ENCODE measurements around the gene GALNS.

The GALNS gene

DNA sequence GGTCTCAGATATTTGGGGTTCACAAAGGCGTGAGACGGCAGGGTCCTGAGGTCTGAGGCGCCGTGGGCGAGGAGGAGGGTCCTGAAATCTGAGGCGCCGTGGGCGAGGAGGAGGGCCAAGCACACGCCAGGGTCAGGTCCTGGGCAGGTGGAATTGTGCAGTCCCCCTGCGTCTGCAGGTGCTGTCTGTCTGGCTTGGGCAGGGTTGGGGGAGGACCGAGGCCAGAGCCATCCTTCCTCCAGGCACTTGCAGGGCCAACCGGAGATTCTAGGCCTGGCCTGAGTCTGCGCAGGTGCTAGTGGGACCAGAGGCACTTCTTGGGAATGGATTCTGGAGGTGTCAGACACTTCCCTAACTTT lies 42.6 kb downstream of the GALNS start:
- no peak for DNase-seq

DNA sequence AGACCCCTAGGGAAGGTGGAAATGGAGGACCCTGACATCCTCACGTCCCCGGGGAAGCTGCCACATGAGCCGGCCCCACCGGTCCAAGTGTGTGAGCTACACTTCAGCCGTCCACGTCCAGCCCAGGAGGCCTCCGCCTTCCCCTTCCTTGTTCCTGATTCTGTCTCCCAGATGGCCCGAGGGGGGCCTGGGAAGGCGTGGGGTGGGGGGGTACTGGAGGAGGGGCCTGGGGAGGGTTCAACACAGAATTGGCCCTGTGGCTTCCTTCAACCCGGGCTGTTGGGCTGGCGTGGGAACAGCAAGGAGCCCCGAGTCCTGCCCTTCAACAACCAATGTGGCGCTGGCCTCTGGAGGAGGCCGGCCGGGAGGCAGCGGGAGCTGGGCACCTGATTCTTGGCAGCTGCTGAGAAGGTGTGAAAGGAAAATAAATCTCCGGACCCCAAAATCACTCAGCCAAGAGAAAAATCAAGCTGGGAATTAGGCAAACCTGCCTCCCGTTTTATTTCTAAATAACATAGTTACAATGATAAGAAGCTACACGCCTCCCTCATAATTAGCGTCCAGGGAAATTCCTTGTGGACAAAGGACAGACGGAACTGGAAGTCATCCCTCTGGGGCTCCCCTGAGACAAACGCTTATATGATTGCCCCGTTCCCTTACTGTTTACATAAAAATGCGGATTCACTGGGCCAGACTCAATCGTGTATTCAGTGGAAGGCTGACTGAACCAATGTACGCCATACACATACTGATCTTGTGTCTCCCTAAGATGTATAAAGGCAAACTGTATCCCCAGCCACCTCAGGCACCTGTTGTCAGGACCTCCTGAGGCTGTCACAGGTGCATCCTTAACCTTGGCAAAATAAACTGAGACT lies 43.2 kb downstream of the GALNS start:
- DNase-seq = no peak

DNA sequence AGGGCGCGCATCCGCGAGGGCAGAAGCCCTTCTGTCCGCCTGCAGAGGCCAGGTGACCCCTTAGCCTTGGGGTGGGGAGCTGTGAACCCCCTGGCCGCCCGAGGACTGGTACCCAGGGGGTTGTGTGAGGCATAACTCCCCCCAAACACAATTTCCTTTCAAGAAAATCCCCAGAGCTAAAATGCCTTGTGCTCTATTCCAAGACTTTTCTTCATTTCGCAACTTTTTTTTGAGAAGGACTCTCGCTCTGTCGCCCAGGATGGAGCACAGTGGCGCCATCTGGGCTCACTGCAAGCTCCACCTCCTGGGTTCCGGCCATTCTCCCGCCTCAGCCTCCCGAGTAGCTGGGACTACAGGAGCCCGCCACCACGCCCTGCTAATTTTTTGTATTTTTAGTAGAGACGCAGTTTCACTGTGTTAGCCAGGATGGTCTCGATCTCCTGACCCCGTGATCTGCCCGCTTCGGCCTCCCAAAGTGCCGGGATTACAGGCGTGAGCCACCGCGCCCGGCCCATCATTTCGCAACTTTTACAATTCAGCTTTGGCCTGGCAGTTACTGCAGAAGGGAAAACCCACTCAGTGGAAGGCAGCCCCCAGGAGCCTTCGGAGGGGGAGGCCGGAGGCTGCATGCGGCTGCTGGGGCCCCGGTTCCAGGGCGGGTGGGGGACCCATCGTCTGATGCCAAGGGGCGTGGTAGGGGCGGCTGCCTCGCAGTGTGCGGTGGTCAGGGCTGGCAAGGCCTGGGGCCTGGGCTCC lies 44.1 kb downstream of the GALNS start:
- DNase-seq = peak in 1 of 2 donors; percentile 58

DNA sequence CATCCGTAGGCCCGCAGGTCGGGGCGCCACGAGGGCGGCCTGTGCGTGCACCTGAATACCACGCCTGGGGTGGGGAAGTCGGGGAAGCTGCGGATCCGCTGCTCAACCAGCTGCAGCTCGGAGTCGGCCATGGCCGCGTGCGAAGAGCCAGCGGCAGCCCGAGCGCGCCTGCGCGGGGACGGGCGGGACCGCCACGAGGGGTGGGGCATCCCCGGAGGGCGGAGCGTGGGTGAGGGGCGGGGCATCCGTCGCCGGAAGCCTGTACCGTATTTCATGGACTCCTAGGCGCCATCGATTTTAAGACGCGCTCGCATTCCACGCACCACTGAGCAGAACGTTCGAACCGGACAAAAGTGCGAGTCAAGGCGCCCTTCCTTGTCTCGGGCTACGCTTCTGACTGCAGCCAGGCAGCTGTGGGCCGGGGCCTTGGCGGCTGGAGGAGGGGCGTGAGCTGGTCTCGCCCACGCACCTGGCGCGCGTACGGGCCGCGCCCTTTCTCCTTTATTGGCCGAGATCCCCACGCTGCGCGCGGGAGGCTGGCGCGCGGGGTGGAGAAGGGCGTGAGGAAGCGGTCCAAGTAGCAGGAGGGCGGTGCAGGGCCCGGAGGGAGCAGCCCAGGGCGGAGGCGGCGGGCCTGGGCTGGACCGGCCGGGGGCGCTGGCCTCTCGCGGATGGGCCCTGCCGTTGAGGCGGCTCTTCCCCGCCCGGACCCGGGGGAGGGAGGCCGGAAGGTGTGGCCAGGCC lies 44.8 kb downstream of the GALNS start, which contains the start of gene APRT:
APRT (minus strand) TSS at position 160 of the 744 bp plus-strand sequence; CDS start at position 131, 29 bp downstream.
- peak; percentile 97 to 98 for DNase-seq

DNA sequence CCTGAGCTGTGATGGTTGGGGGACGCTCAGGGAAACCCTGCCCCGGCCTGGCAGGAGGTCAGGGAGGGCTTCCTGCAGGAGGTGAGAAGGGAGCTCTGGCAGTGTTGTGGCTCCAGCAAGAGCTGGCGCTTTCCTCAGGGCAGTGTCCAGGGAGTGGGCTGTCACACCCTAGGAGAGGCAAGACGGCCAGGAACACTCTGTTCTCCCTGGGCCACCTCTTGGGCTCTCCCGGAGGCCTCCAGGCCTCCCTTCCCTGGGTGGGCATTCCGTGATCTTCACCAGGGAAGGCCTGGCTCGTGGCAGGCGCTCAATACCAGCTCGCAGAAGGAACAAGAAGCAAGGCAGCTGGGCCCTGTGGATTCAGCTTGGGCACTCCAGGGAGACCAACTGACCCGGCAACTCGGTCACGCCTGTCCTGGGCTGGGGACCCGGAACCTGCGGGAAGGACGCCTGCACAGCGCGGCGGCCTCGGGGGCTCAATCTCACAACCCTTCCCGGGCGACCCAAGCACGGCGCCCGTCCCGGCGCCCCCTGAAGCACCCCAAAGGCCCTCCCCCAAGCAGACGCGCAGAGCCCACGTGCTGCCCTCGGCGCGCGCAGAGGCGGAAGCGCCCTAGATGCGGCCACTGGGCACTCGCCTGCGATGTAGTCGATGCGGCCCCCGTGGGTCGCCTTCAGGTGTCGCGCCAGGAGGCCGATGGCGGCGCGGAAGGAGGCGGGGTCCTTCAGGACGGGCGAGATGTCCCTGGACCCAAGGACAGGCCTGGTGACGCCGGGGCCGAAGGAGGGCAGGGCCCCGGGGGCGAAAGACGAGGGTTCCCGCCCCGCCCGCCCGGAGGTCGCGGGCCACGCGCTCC lies 45.6 kb downstream of the GALNS start:
- DNase-seq = peak; percentile 69 to 72

DNA sequence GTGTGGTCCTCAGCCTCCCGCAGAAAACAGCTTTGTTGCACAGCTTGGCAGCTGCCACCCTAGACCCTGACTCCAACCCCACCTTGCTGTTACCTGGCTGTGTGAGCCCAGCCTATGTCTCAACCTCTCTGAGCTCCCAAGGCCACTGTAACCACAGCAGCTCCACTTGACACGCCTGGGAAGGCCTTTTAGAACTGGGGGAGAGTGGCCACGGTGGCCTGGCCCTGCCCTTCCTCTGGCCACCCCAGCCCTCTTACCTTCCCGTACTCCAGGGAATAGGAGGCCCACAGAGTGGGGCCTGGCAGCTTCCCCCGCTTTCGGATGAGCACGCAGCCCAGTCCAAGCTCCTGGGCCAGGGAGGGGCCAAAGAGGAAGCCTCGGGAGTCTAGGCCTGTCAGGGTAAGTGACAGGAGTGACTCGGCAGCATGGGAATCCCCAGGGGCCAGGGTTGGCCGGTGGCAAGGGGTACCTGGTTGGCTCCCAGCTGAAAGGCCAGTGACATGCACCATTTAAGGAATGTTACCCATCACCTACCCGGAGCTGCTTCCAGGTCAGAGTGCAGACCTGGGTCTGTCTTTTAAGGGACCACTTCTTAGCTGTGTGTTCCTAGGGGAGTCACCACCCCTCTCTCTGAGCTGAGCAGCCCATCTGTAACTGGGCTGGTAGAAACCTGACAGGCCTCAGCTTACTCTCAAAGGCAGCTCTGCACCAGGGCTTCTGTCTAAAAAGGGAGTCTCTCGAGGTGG lies 46.4 kb downstream of the GALNS start:
- DNase-seq = peak; percentile 59 to 66

DNA sequence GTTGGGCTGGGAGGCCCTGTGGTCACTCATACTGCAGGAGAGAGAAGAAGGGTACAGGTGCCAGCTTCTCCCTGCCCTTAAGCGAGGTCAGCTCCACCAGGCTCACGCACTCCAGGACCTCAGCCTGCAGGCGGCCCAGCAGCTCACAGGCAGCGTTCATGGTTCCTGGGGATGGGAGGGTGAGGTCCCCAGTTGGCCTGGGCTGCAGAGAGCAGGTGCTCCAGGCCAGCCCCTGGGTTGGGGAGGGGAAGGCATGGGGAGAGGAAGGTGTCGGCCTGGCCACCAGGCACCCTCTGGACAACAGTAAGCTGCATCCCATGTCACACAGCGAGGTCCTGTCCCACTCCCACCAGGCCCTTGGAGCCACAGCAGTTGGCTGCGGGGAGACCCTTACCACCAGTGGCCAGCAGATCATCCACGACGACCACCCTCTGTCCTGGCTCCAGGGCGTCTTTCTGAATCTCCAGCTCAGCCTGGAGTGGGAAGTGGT lies 47.0 kb downstream of the GALNS start:
- DNase-seq = peak in 1 of 2 donors; percentile 43

DNA sequence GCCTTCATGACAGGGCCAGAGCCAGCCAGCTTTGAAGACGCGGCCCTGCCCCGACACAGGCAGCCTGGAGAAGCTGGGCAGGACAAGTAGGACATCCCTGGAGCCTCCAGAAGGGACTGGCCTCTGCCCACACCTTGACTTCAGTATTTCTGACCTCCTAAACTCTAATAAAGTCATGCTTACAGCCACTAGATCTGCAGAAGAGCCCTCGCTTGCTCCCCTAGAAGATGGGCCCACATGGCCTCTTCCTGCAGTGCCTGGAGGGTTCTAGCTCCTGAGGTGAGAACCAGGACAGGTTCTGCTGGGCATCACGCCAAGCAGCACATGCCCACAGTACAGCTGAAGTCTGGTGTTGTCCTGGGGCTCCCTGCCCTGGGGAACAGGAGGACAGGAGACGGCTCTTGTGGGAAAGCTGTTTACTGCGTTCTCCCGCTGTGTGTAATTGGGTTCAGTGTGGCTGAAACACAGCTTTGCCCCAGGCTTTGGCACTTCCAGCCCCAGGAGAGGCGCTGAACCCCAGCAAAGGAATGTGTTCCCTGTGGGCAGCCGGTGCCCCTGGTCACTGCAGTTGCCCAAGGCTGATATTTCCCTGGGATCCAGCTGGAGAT lies 47.6 kb downstream of the GALNS start:
- peak in 1 of 2 donors; percentile 42 for DNase-seq

DNA sequence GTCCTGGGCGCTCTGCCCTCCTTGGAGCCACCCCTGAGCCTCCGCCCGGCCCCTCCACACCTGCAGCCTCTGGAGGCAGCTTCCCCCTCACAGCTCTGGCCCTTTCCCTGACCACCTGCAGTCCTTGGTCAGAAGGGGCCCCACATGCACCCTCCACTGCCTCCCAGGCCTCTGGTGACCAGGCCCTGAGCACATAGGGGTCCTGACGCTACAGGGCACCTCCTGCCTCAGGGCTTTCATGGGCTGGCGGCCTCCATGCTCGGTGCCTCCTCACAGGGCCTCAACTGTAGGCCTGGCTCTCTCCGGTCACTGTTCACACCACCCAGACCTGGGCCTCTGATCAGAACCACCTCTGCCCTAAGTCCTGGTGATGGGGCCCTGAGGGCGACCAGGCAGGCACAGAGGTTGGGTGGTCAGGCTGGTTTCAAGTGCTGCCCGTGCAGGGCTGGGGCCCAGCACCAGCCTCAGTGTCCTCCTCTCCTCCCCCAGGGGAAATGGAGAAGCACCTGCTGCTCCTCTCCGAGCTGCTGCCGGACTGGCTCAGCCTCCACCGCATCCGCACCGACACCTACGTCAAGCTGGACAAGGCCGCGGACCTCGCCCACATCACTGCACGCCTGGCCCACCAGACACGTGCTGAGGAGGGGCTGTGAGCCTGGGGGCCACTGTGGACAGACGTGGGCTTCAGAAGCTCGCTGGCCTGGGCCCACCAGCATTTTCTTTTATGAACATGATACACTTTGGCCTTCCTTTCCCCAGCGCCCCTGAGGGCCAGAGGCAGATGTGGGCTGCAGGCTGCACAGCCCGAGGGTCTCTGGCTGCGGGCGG lies 48.9 kb downstream of the GALNS start:
- DNase-seq = peak in 1 of 2 donors; percentile 41

DNA sequence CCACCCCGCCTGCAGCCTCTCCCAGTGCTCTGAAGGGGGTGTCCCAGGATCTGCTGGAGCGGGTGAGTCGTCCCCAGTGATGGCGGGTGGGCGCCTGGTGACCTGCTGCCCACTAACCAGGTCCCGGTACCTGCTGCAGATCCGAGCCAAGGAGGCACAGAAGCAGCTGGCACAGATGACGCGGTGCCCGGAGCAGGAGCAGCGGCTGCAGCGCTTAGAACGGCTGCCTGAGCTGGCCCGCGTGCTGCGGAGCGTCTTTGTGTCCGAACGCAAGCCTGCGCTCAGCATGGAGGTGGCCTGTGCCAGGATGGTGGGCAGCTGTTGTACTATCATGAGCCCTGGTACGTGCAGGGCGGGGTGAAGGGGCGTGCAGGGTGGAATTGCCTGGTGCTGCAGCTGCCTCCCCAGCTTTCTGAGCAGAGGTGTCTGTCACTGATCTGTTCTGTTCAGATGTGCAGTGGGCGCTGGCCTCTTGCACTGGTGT lies 49.6 kb downstream of the GALNS start:
- DNase-seq = peak in 1 of 2 donors; percentile 36

DNA sequence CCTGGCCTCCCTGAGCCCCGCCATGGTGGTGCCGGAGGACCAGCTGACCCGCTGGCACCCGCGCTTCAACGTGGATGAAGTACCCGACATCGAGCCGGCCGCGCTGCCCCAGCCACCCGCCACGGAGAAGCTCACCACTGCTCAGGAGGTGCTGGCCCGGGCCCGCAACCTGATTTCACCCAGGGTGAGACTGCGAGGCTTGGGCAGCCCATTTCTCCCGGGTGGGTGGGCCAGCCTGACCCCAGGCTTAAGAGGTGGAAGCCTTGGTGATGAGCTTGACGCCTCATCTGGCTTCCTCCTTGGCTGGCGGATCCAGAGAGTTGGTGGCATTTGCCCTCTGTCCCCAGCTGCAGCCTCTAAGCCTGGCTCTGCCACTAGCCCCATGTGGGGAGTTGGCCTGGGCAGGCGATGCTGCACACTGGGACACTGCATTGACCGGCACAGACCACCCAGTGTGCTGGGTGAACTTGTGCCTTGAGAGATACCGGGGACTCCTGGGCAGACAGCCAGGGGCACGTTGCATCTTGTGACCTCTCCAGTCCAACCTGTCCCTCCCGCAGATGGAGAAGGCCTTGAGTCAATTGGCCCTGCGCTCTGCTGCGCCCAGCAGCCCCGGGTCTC lies 50.1 kb downstream of the GALNS start:
- no peak for DNase-seq

DNA sequence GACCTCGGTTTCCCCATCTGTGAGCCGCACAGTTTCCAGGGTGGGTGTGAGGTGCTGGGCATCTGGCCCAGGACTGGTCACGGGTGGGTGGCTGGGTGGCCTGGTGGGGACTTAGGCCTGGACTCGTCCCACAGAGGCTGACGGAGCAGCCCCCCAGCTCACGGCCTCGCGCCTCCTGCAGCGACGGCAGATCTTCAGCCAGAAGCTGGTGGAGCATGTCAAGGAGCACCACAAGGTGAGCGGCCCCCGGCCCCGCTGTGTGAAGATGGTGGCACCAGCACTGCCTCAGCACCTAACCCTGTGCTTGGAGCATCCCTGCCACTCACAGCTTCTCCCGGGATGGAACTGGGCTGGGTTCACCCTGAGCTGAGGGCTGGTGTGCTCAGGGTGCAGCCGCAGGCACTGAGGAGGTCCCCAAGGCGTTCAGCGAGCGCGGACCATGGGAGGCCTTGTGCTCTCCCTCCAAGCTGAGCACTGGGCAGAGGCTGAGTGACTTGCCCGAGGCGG lies 50.8 kb downstream of the GALNS start:
- DNase-seq = no peak

DNA sequence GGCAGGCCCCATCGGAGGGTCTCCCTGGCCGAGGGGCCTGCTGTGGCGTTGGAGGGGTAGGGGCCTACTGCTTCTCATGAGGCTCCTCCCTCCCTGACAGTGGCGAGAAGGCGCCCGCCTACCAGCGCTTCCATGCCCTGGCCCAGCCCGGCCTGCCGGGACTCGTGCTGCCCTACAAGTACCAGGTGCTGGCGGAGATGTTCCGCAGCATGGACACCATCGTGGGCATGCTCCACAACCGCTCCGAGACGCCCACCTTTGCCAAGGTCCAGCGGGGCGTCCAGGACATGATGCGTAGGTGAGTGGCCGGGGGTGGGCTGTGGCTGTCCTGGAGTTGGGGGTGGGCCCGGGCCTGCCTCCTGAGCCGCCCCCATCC lies 51.4 kb downstream of the GALNS start:
- no peak for DNase-seq

DNA sequence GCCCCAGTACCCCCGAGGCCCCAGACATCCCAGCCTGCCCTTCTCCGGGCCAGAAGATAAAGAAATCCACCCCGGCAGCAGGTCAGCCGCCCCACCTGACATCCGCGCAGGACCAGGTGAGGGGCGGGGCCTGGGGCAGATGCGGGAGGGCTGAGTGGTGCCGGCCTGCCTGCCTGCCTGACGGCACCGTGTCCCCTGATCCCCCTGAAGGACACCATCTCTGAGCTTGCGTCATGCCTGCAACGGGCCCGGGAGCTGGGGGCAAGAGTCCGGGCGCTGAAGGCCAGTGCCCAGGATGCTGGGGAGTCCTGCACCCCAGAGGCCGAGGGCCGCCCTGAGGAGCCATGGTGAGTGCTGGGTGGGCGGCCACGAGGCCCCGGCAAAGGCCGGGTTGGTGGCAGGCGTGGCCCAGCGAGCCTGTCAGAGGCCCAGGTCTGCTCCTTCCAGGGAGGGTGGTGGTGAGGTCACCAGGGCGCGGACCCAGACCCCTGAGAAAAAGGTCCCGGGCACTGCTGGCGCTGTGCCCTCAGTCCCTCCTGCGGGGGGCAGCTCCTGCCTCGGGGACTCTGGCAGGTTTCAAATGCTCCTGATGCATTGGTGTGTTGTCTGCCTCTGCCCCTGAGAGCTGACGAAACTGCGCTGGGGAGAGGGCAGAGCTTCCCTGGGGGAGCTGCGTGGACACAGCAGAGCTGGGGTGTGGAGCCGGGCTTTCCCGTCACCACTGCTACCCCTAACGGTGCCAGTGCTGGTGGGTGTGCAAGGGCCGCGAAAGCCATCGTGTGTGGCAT lies 52.0 kb downstream of the GALNS start:
- peak; percentile 45 to 64 for DNase-seq

DNA sequence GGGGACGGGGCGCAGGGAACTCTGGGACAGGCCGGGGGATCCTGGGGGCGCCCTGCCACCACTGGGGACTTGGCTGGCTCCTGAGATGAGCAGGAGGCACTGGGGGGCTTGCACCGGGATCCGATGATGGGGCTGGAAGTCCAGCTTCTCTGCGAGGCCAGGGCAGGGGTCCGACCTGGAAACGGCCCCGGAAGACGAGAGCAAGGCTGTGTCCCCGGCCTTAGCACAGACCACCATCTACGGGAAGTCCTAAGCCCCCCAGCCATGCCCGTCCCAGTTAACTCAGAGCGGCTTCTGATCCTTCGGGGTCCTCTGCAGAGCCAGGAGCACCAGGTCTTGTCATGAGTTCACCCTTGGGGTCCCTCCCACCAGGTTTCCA lies 52.6 kb downstream of the GALNS start:
- DNase-seq = no peak

DNA sequence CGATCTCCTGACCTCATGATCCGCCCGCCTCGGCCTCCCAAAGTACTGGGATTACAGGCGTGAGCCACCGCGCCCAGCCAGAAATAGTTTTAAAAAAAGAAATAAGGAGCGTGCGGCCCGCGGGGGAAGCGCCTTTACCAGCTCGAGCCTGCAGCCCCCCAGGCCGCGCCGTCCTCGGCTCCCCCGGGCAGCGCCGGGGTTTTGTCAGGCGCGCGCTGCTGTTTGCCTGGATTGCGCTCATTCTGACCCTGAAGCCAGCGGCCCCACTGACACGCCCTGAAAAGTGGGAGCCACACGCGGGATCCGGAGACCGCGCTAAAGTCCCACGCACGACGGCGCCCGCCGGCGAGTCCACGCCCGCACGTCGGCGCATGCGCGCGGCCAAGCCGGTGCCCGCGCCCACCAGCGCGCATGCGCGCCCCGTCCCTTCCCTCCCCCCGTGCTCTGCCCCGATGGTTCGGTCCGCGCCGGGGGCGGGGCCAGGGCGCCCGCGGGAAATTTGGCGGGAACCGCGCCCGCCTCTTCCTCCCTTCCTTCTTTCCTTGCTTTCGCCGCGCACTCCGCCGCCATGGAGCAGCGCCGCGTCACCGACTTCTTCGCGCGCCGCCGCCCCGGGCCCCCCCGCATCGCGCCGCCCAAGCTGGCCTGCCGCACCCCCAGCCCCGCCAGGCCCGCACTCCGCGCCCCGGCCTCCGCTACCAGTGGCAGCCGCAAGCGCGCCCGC lies 53.3 kb downstream of the GALNS start, which contains the start of gene CDT1:
CDT1 (plus strand) TSS at position 526 of the 724 bp plus-strand sequence; CDS start at position 569, 43 bp downstream.
- DNase-seq = peak; percentile 87

DNA sequence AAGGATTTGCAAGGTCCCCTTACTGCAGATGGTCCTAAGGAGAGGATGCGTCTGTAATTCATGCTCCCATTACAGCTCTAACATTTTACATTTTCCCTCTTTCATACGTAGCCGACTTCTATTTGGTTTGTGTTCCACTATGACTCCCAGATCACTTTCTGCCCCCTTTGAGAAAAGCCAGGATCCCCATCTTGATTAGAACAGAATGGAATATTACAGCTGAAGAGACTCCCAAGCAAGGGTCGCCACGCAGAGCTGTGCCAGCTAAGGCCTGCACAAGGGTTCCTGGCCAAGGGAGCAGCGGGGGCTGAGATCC lies 56.5 kb downstream of the GALNS start:
- DNase-seq = no peak

Data from stimulated activated CD4-positive, alpha-beta T cell treated with anti-CD3 and anti-CD28 coated beads, Interleukin-2, amount 100 ng/mL, for 24 hours (primary cell).